Measurements from ENCODE around the gene SNRNP70.

Gene SNRNP70

GRCh38 chr19:49135686-49136085, 50.4 kb downstream of the SNRNP70 start:
- TF ChIP-seq MAX (IDR thresholded peaks at IDR 0.05) (no peak), USF1 (IDR thresholded peaks at IDR 0.05) (no peak), EP300 (IDR thresholded peaks at IDR 0.05; ENCODE audit: borderline replicate concordance) (no peak), TEAD4 (IDR thresholded peaks at IDR 0.05) (no peak), TCF12 (IDR thresholded peaks at IDR 0.05; ENCODE audit: low read depth) (no peak), YY1 (IDR thresholded peaks at IDR 0.05; ENCODE audit: low read depth) (no peak), REST (IDR thresholded peaks at IDR 0.05; ENCODE audit: low read depth) (no peak), ZBTB7A (IDR thresholded peaks at IDR 0.05; ENCODE audit: low read depth) (no peak), TAF1 (IDR thresholded peaks at IDR 0.05; ENCODE audit: low read depth) (no peak), FOXM1 (IDR thresholded peaks at IDR 0.05; ENCODE audit: borderline replicate concordance, low read depth) (no peak), NFIC (IDR thresholded peaks at IDR 0.05) (no peak)

GRCh38 chr19:49136771-49137171, 51.5 kb downstream of the SNRNP70 start:
- no peak for TF ChIP-seq EP300 (IDR thresholded peaks at IDR 0.05; ENCODE audit: borderline replicate concordance)
- TF ChIP-seq TAF1 (IDR thresholded peaks at IDR 0.05; ENCODE audit: low read depth), result no peak
- TF ChIP-seq CREB1 (IDR thresholded peaks at IDR 0.05; ENCODE audit: low read depth), result no peak
- no peak for TF ChIP-seq RAD21 (IDR thresholded peaks at IDR 0.05; ENCODE audit: low read depth)
- TF ChIP-seq CEBPB (IDR thresholded peaks at IDR 0.05), result no peak
- TF ChIP-seq MAX (IDR thresholded peaks at IDR 0.05), result no peak
- no peak for TF ChIP-seq REST (IDR thresholded peaks at IDR 0.05; ENCODE audit: low read depth)
- TF ChIP-seq TEAD4 (IDR thresholded peaks at IDR 0.05), result no peak
- no peak for TF ChIP-seq FOXM1 (IDR thresholded peaks at IDR 0.05; ENCODE audit: borderline replicate concordance, low read depth)
- TF ChIP-seq USF1 (IDR thresholded peaks at IDR 0.05), result no peak
- no peak for TF ChIP-seq ZBTB7A (IDR thresholded peaks at IDR 0.05; ENCODE audit: low read depth)
- TF ChIP-seq EGR1 (IDR thresholded peaks at IDR 0.05), result no peak
- no peak for TF ChIP-seq YY1 (IDR thresholded peaks at IDR 0.05; ENCODE audit: low read depth)
- no peak for TF ChIP-seq TCF12 (IDR thresholded peaks at IDR 0.05; ENCODE audit: low read depth)
- no peak for TF ChIP-seq NFIC (IDR thresholded peaks at IDR 0.05)

GRCh38 chr19:49140951-49141350, 55.7 kb downstream of the SNRNP70 start:
- TF ChIP-seq USF1 (IDR thresholded peaks at IDR 0.05) (no peak), MAX (IDR thresholded peaks at IDR 0.05) (no peak), CEBPB (IDR thresholded peaks at IDR 0.05) (no peak), EP300 (IDR thresholded peaks at IDR 0.05; ENCODE audit: borderline replicate concordance) (no peak), YY1 (IDR thresholded peaks at IDR 0.05; ENCODE audit: low read depth) (no peak), NFIC (IDR thresholded peaks at IDR 0.05) (no peak), RAD21 (IDR thresholded peaks at IDR 0.05; ENCODE audit: low read depth) (no peak), CREB1 (IDR thresholded peaks at IDR 0.05; ENCODE audit: low read depth) (no peak), TAF1 (IDR thresholded peaks at IDR 0.05; ENCODE audit: low read depth) (no peak), FOXM1 (IDR thresholded peaks at IDR 0.05; ENCODE audit: borderline replicate concordance, low read depth) (no peak)

GRCh38 chr19:49141352-49141751, 56.1 kb downstream of the SNRNP70 start:
- TF ChIP-seq NFIC (IDR thresholded peaks at IDR 0.05) (no peak), TAF1 (IDR thresholded peaks at IDR 0.05; ENCODE audit: low read depth) (no peak), REST (IDR thresholded peaks at IDR 0.05; ENCODE audit: low read depth) (no peak), FOXM1 (IDR thresholded peaks at IDR 0.05; ENCODE audit: borderline replicate concordance, low read depth) (no peak), YY1 (IDR thresholded peaks at IDR 0.05; ENCODE audit: low read depth) (no peak), TCF12 (IDR thresholded peaks at IDR 0.05; ENCODE audit: low read depth) (no peak), ZBTB7A (IDR thresholded peaks at IDR 0.05; ENCODE audit: low read depth) (no peak), EP300 (IDR thresholded peaks at IDR 0.05; ENCODE audit: borderline replicate concordance) (no peak), CREB1 (IDR thresholded peaks at IDR 0.05; ENCODE audit: low read depth) (no peak), MAX (IDR thresholded peaks at IDR 0.05) (no peak), EGR1 (IDR thresholded peaks at IDR 0.05) (no peak), USF1 (IDR thresholded peaks at IDR 0.05) (no peak), TEAD4 (IDR thresholded peaks at IDR 0.05) (no peak), CEBPB (IDR thresholded peaks at IDR 0.05) (no peak), RAD21 (IDR thresholded peaks at IDR 0.05; ENCODE audit: low read depth) (no peak)

All from Ishikawa (cell line).